ENCODE results near the gene ARPP19. TPM values are rescaled to one million over a fixed set of nuclear protein-coding genes. Genes with fewer than 3 reads are reported as not detected.
"Not testable (repeated sequence)": the region's sequence is repeated elsewhere in the genome, so short reads cannot be mapped to it uniquely, and the experiment has no call there.

ARPP19 gene
- polyA plus RNA-seq, 2 donors: 16.1 to 25.8 TPM

GRCh38 chr15:52556524-52557273, 12.1 kb downstream of the ARPP19 start:
- 67 to 71% methylated on average over 3 of the region's 3 CpGs for WGBS, 2 donors
- Histone ChIP-seq H3K27me3 (ENCODE audit: control insufficient read depth in 1 of 2, insufficient read depth in 2 of 2, low read length in 2 of 2) (no peaks in the 10 kb centered on the region), H3K36me3 (ENCODE audit: control insufficient read depth in 2 of 2, insufficient read depth in 2 of 2, low read length in 1 of 2) (no peaks in the 10 kb centered on the region), H3K27ac (ENCODE audit: low read depth in 2 of 2, low read length in 1 of 2) (no peak overlapping the region), H3K9me3 (ENCODE audit: control insufficient read depth in 2 of 2, insufficient read depth in 1 of 2, low read depth in 1 of 2, low read length in 1 of 2) (no peaks in the 10 kb centered on the region), H3K4me1 (ENCODE audit: control insufficient read depth in 2 of 2, insufficient read depth in 2 of 2, low read length in 1 of 2) (peaks cover 0 to 2% of the 10 kb centered on the region in 2 donors), H3K4me3 (ENCODE audit: low read depth in 1 of 2, low read length in 2 of 2) (no peak overlapping the region)

GRCh38 chr15:52552303-52552702, 16.5 kb downstream of the ARPP19 start:
- Histone ChIP-seq H3K27ac (ENCODE audit: low read depth in 2 of 2, low read length in 1 of 2) (no peak overlapping the region), H3K4me3 (ENCODE audit: low read depth in 1 of 2, low read length in 2 of 2) (no peak overlapping the region), H3K9me3 (ENCODE audit: control insufficient read depth in 2 of 2, insufficient read depth in 1 of 2, low read depth in 1 of 2, low read length in 1 of 2) (no peaks in the 10 kb centered on the region), H3K4me1 (ENCODE audit: control insufficient read depth in 2 of 2, insufficient read depth in 2 of 2, low read length in 1 of 2) (no peaks in the 10 kb centered on the region), H3K36me3 (ENCODE audit: control insufficient read depth in 2 of 2, insufficient read depth in 2 of 2, low read length in 1 of 2) (peaks cover 0 to 3% of the 10 kb centered on the region in 2 donors), H3K27me3 (ENCODE audit: control insufficient read depth in 1 of 2, insufficient read depth in 2 of 2, low read length in 2 of 2) (no peaks in the 10 kb centered on the region)
- 87 to 99% methylated on average over 2 of the region's 2 CpGs for WGBS, 2 donors

- Histone ChIP-seq H3K4me1 (ENCODE audit: control insufficient read depth in 2 of 2, insufficient read depth in 2 of 2, low read length in 1 of 2) (no peaks in the 10 kb centered on the region), H3K27me3 (ENCODE audit: control insufficient read depth in 1 of 2, insufficient read depth in 2 of 2, low read length in 2 of 2) (no peaks in the 10 kb centered on the region), H3K36me3 (ENCODE audit: control insufficient read depth in 2 of 2, insufficient read depth in 2 of 2, low read length in 1 of 2) (peaks cover under 1 to 3% of the 10 kb centered on the region in 2 donors), H3K27ac (ENCODE audit: low read depth in 2 of 2, low read length in 1 of 2) (no peak overlapping the region), H3K4me3 (ENCODE audit: low read depth in 1 of 2, low read length in 2 of 2) (no peak overlapping the region), H3K9me3 (ENCODE audit: control insufficient read depth in 2 of 2, insufficient read depth in 1 of 2, low read depth in 1 of 2, low read length in 1 of 2) (no peaks in the 10 kb centered on the region)
- 92 to 93% methylated on average over 6 of the region's 6 CpGs for WGBS, 2 donors
These were observed 17.1 kb downstream of the ARPP19 start for GRCh38 chr15:52551762-52552161.

GRCh38 chr15:52551186-52551585, 17.6 kb downstream of the ARPP19 start:
- WGBS, 2 donors: 87 to 96% methylated on average over 1 of the region's 1 CpG
- not testable (repeated sequence) for H3K27me3 ChIP-seq (ENCODE audit: control insufficient read depth in 1 of 2, insufficient read depth in 2 of 2, low read length in 2 of 2); H3K27ac ChIP-seq (ENCODE audit: low read depth in 2 of 2, low read length in 1 of 2); H3K4me3 ChIP-seq (ENCODE audit: low read depth in 1 of 2, low read length in 2 of 2); H3K4me1 ChIP-seq (ENCODE audit: control insufficient read depth in 2 of 2, insufficient read depth in 2 of 2, low read length in 1 of 2); H3K36me3 ChIP-seq (ENCODE audit: control insufficient read depth in 2 of 2, insufficient read depth in 2 of 2, low read length in 1 of 2); H3K9me3 ChIP-seq (ENCODE audit: control insufficient read depth in 2 of 2, insufficient read depth in 1 of 2, low read depth in 1 of 2, low read length in 1 of 2)

GRCh38 chr15:52546031-52546751, 22.6 kb downstream of the ARPP19 start:
- Histone ChIP-seq H3K4me1 (ENCODE audit: control insufficient read depth in 2 of 2, insufficient read depth in 2 of 2, low read length in 1 of 2) (peaks cover 0 to 5% of the 10 kb centered on the region in 2 donors), H3K36me3 (ENCODE audit: control insufficient read depth in 2 of 2, insufficient read depth in 2 of 2, low read length in 1 of 2) (peaks cover 7 to 12% of the 10 kb centered on the region in 2 donors), H3K9me3 (ENCODE audit: control insufficient read depth in 2 of 2, insufficient read depth in 1 of 2, low read depth in 1 of 2, low read length in 1 of 2) (peaks cover 0 to 6% of the 10 kb centered on the region in 2 donors), H3K27me3 (ENCODE audit: control insufficient read depth in 1 of 2, insufficient read depth in 2 of 2, low read length in 2 of 2) (no peaks in the 10 kb centered on the region), H3K4me3 (ENCODE audit: low read depth in 1 of 2, low read length in 2 of 2) (no peak overlapping the region), H3K27ac (ENCODE audit: low read depth in 2 of 2, low read length in 1 of 2) (no peak overlapping the region)
- WGBS, 2 donors: 92 to 98% methylated on average over 5 of the region's 5 CpGs

GRCh38 chr15:52540374-52541012, 28.3 kb downstream of the ARPP19 start:
- no peaks in the 10 kb centered on the region for H3K9me3 ChIP-seq (ENCODE audit: control insufficient read depth in 2 of 2, insufficient read depth in 1 of 2, low read depth in 1 of 2, low read length in 1 of 2)
- no peaks in the 10 kb centered on the region for H3K4me1 ChIP-seq (ENCODE audit: control insufficient read depth in 2 of 2, insufficient read depth in 2 of 2, low read length in 1 of 2)
- WGBS, 2 donors: 84 to 85% methylated on average over 3 of the region's 3 CpGs
- H3K27me3 ChIP-seq (ENCODE audit: control insufficient read depth in 1 of 2, insufficient read depth in 2 of 2, low read length in 2 of 2): no peaks in the 10 kb centered on the region
- H3K4me3 ChIP-seq (ENCODE audit: low read depth in 1 of 2, low read length in 2 of 2): no peak overlapping the region
- no peaks in the 10 kb centered on the region for H3K36me3 ChIP-seq (ENCODE audit: control insufficient read depth in 2 of 2, insufficient read depth in 2 of 2, low read length in 1 of 2)
- no peak overlapping the region for H3K27ac ChIP-seq (ENCODE audit: low read depth in 2 of 2, low read length in 1 of 2)

GRCh38 chr15:52537459-52537858, 31.4 kb downstream of the ARPP19 start:
- Histone ChIP-seq H3K4me1 (ENCODE audit: control insufficient read depth in 2 of 2, insufficient read depth in 2 of 2, low read length in 1 of 2) (no peaks in the 10 kb centered on the region), H3K36me3 (ENCODE audit: control insufficient read depth in 2 of 2, insufficient read depth in 2 of 2, low read length in 1 of 2) (no peaks in the 10 kb centered on the region), H3K9me3 (ENCODE audit: control insufficient read depth in 2 of 2, insufficient read depth in 1 of 2, low read depth in 1 of 2, low read length in 1 of 2) (no peaks in the 10 kb centered on the region), H3K27ac (ENCODE audit: low read depth in 2 of 2, low read length in 1 of 2) (no peak overlapping the region), H3K27me3 (ENCODE audit: control insufficient read depth in 1 of 2, insufficient read depth in 2 of 2, low read length in 2 of 2) (peaks cover 0 to 2% of the 10 kb centered on the region in 2 donors), H3K4me3 (ENCODE audit: low read depth in 1 of 2, low read length in 2 of 2) (no peak overlapping the region)
- 91 to 92% methylated on average over 8 of the region's 8 CpGs for WGBS, 2 donors

- H3K36me3 ChIP-seq (ENCODE audit: control insufficient read depth in 2 of 2, insufficient read depth in 2 of 2, low read length in 1 of 2): no peaks in the 10 kb centered on the region
- no peak overlapping the region for H3K27ac ChIP-seq (ENCODE audit: low read depth in 2 of 2, low read length in 1 of 2)
- peaks cover 0 to 2% of the 10 kb centered on the region in 2 donors for H3K27me3 ChIP-seq (ENCODE audit: control insufficient read depth in 1 of 2, insufficient read depth in 2 of 2, low read length in 2 of 2)
- 72 to 76% methylated on average over 2 of the region's 2 CpGs for WGBS, 2 donors
- no peak overlapping the region for H3K4me3 ChIP-seq (ENCODE audit: low read depth in 1 of 2, low read length in 2 of 2)
- peaks cover 0 to 3% of the 10 kb centered on the region in 2 donors for H3K4me1 ChIP-seq (ENCODE audit: control insufficient read depth in 2 of 2, insufficient read depth in 2 of 2, low read length in 1 of 2)
- no peaks in the 10 kb centered on the region for H3K9me3 ChIP-seq (ENCODE audit: control insufficient read depth in 2 of 2, insufficient read depth in 1 of 2, low read depth in 1 of 2, low read length in 1 of 2)
These were observed 36.4 kb downstream of the ARPP19 start for GRCh38 chr15:52532427-52532826.

GRCh38 chr15:52529940-52530339, 38.9 kb downstream of the ARPP19 start:
- peak overlapping the region in 1 of 2 donors; percentile 82 for H3K27ac ChIP-seq (ENCODE audit: low read depth in 2 of 2, low read length in 1 of 2)
- H3K27me3 ChIP-seq (ENCODE audit: control insufficient read depth in 1 of 2, insufficient read depth in 2 of 2, low read length in 2 of 2): peaks cover 0 to 2% of the 10 kb centered on the region in 2 donors
- H3K4me1 ChIP-seq (ENCODE audit: control insufficient read depth in 2 of 2, insufficient read depth in 2 of 2, low read length in 1 of 2): peaks cover 0 to 3% of the 10 kb centered on the region in 2 donors
- no peak overlapping the region for H3K4me3 ChIP-seq (ENCODE audit: low read depth in 1 of 2, low read length in 2 of 2)
- no peaks in the 10 kb centered on the region for H3K9me3 ChIP-seq (ENCODE audit: control insufficient read depth in 2 of 2, insufficient read depth in 1 of 2, low read depth in 1 of 2, low read length in 1 of 2)
- WGBS, 2 donors: 34 to 43% methylated on average over 11 of the region's 11 CpGs
- H3K36me3 ChIP-seq (ENCODE audit: control insufficient read depth in 2 of 2, insufficient read depth in 2 of 2, low read length in 1 of 2): no peaks in the 10 kb centered on the region
